K562 (cell line): ENCODE data around the gene PRDM16. TPM values are rescaled to one million over a fixed set of nuclear protein-coding genes. Genes with fewer than 3 reads are reported as not detected.

ENCODE experiments used
- ATAC-seq: fragments of 200-7000 bp; cut with Tn5 transposase; 3 replicates; pipeline ENCODE4 v1.9.1; 2020; ENCODE audit warnings: moderate library complexity
- BruUV-seq: library from RNA; stranded (reverse); fragments of 400-500 nt; replicated peaks from 2 replicates; lab custom pipeline; 2021; lab: Mats Ljungman, UMichigan
- CTCF ChIA-PET: fragments of 300-600 bp; formaldehyde crosslinking; extraction: SDS; loops from one replicate; lab custom pipeline; 2021; ENCODE audit warnings: low intra/inter-chr PET ratio; lab: Yijun Ruan, JAX
- POLR2A ChIA-PET: fragments of 300-600, 350-650 bp; sonication (Branson Sonifier 250); formaldehyde crosslinking; extraction: SDS; loops from one replicate; lab custom pipeline; 2021; ENCODE audit warnings: antibody characterized with exemption, inconsistent platforms; lab: Yijun Ruan, JAX
- DNase-seq, 4 experiments: peaks; one replicate each; pipeline versions ENCODE4 v3.0.0 to v3.0.0-alpha.2; 2011 to 2018; ENCODE audit warnings: low spot score in 3 of 4, mixed read lengths in 3 of 4; ENCODE audit errors: extremely low read depth in 1 of 4
- FAIRE-seq: peaks from 2 replicates; lab custom pipeline; 2011; peaks lifted over from hg19 to GRCh38; lab: Jason Lieb, UNC
- H2AFZ ChIP-seq: 2 replicates; pipeline ENCODE4 v1.6.0; 2011; ENCODE audit warnings: low read depth, low read length, control low read depth, inconsistent platforms
- H3K27ac ChIP-seq: fragments of 200-600 bp; 3 replicates; pipeline ENCODE4 v1.8.0; 2011; ENCODE audit warnings: low read depth, mild to moderate bottlenecking, control low read depth, inconsistent platforms, low read length, moderate library complexity, mixed read lengths; ENCODE audit errors: extremely low read depth
- H3K27me3 ChIP-seq, 2 experiments: fragments of 300-600 bp in 1 of 2; 2 replicates in 1 of 2; 3 replicates in 1 of 2; pipeline versions ENCODE4 v1.6.0 to v1.8.0; 2011; ENCODE audit warnings: inconsistent platforms in 2 of 2, low read length in 2 of 2, mild to moderate bottlenecking in 1 of 2, mixed read lengths in 1 of 2, moderate library complexity in 1 of 2; ENCODE audit not compliant: control insufficient read depth in 2 of 2, insufficient read depth in 2 of 2
- H3K36me3 ChIP-seq: fragments of 300-600 bp; 3 replicates; pipeline ENCODE4 v1.8.0; 2011; ENCODE audit warnings: mild to moderate bottlenecking, low read length, inconsistent platforms; ENCODE audit not compliant: control insufficient read depth, insufficient read depth
- H3K4me1 ChIP-seq, 2 experiments: fragments of 200-600 bp in 1 of 2; replicated peaks in 1 of 2; 2 replicates in 1 of 2; 3 replicates in 1 of 2; pipeline versions ENCODE4 v1.5.1 to v1.8.0; 2011; ENCODE audit warnings: inconsistent platforms in 2 of 2, low read length in 2 of 2, mild to moderate bottlenecking in 1 of 2, mixed read lengths in 1 of 2, moderate library complexity in 1 of 2; ENCODE audit not compliant: control insufficient read depth in 2 of 2, insufficient read depth in 2 of 2
- H3K4me2 ChIP-seq: 2 replicates; pipeline ENCODE4 v1.6.1; 2011; ENCODE audit warnings: low read length, control low read depth, inconsistent platforms, mixed read lengths; ENCODE audit not compliant: insufficient read depth
- H3K4me3 ChIP-seq: fragments of 200-600 bp; sonication (generic), shearing (Covaris generic); 2 replicates; pipeline ENCODE4 v1.5.1; 2016; ENCODE audit warnings: control low read depth, inconsistent platforms
- H3K79me2 ChIP-seq: fragments of 200-600 bp; 3 replicates; pipeline ENCODE4 v1.8.0; 2011; ENCODE audit warnings: low read length, inconsistent platforms; ENCODE audit not compliant: control insufficient read depth, insufficient read depth
- H3K9ac ChIP-seq, 2 experiments: 2 replicates each; pipeline versions ENCODE4 v1.6.0 to v1.6.1; 2011; ENCODE audit warnings: low read depth in 2 of 2, low read length in 2 of 2, control low read depth in 1 of 2, inconsistent platforms in 1 of 2, mild to moderate bottlenecking in 1 of 2, mixed read lengths in 1 of 2; ENCODE audit not compliant: insufficient read depth in 1 of 2
- H3K9me1 ChIP-seq: one replicate; pipeline ENCODE4 v1.6.0; 2011; ENCODE audit warnings: inconsistent platforms, mild to moderate bottlenecking, low read length, moderate library complexity; ENCODE audit not compliant: control insufficient read depth, insufficient read depth
- H3K9me3 ChIP-seq: replicated peaks from 2 replicates; pipeline ENCODE4 v1.5.1; 2011; ENCODE audit warnings: low read depth, low read length, inconsistent platforms; ENCODE audit not compliant: control insufficient read depth, insufficient read depth
- H4K20me1 ChIP-seq: replicated peaks from 2 replicates; pipeline ENCODE4 v1.6.1; 2011; ENCODE audit warnings: low read length, inconsistent platforms, mixed read lengths; ENCODE audit not compliant: control insufficient read depth, insufficient read depth
- BDP1 ChIP-seq: IDR thresholded peaks from 3 replicates; pipeline ENCODE4 v1.6.1; 2011; ENCODE audit not compliant: insufficient read length, insufficient read depth
- GTF3C2 ChIP-seq: IDR thresholded peaks from 3 replicates; pipeline ENCODE4 v1.6.1; 2011; ENCODE audit warnings: borderline replicate concordance, mild to moderate bottlenecking, moderate library complexity; ENCODE audit not compliant: insufficient read length; ENCODE audit errors: extremely low read depth
- ZNF551 ChIP-seq: fragments of 250-450 bp; sonication (Bioruptor Pico); IDR thresholded peaks from 2 replicates; pipeline ENCODE4 v1.5.0; 2021; ENCODE audit warnings: mild to moderate bottlenecking, moderate library complexity
- WGBS: fragments of 100-300 bp; shearing (Covaris generic); methylation state at CpG from one replicate; pipeline ENCODE4 v1.1.6; 2016; ENCODE audit warnings: low coverage, mixed read lengths; ENCODE audit not compliant: insufficient coverage; ENCODE audit errors: missing lambda C conversion rate; 5-methylcytosine and 5-hydroxymethylcytosine counted together
- in situ Hi-C: fragments of 300-500 bp; cut with MboI; formaldehyde crosslinking; loops from 4 replicates; pipeline ENCODE4 v1.15.0; 2018; ENCODE audit warnings: inconsistent platforms, mixed read lengths
- intact Hi-C: fragments of 100-400 bp; cut with micrococcal nuclease; formaldehyde crosslinking; loops from 2 replicates; pipeline ENCODE4 v1.14.2; 2022
- polyA plus RNA-seq, 8 experiments: library from polyadenylated mRNA; depleted of rRNA in 4 of 8; stranded (reverse) in 5 of 8; unstranded in 3 of 8; fragments of >200 nt; fragmentation: Nextera tagmentation in 2 of 8; fragmentation: Illumina TruSeq in 1 of 8; extraction: Ambion mirVana in 2 of 8; extraction: Trizol in 1 of 8; gene quantifications; 2 replicates each; pipeline versions ENCODE4 v1.2.1 to v1.2.3, GENCODE V29; 2011 to 2014; ENCODE audit warnings: inconsistent platforms in 1 of 8, missing spikeins in 1 of 8
- total RNA-seq, 7 experiments: library from RNA; depleted of rRNA in 6 of 7; stranded (reverse); fragments of >200 nt in 6 of 7; fragmentation: Illumina TruSeq in 2 of 7; extraction: Trizol in 2 of 7; gene quantifications; 2 replicates each; pipeline versions ENCODE4 v1.2.1 to v1.2.3, GENCODE V29; 2011 to 2021; ENCODE audit warnings: low replicate concordance in 1 of 7

Gene PRDM16
- total and polyA plus RNA-seq, 9 of the 15 experiments (the other 6 are each of a cell fraction or from before 2014, with no cell fraction given) = 0.10 to 0.27 TPM; not detected in 7

- Histone ChIP-seq H3K27me3 (peaks cover 54 to 91% of the 10 kb centered on the region in 2 experiments; a peak in 4 of 5 replicates), H3K9ac (no peak overlapping the region), H2AFZ (no peak overlapping the region), H4K20me1 (peaks cover 26% of the 10 kb centered on the region; the same call in 1 of the 2 replicates), H3K27ac (no peak overlapping the region), H3K79me2 (no peaks in the 10 kb centered on the region), H3K4me1 (peaks cover 0 to 3% of the 10 kb centered on the region in 2 experiments; a peak in 2 of 5 replicates), H3K9me3 (no peaks in the 10 kb centered on the region), H3K36me3 (no peaks in the 10 kb centered on the region), H3K9me1 (peaks cover 6% of the 10 kb centered on the region), H3K4me2 (no peak overlapping the region), H3K4me3 (no peak overlapping the region)
- TF ChIP-seq GTF3C2 = no peak
- TF ChIP-seq ZNF551 (CRISPR knock-in tag) = no peak
- TF ChIP-seq BDP1 = no peak
- FAIRE-seq (no peak), ATAC-seq (no peak), DNase-seq (no peak)
- intact Hi-C loops (no loop called here), in situ Hi-C loops (no loop called here)
- 22% methylated on average over 16 of the region's 19 CpGs for WGBS
- POLR2A ChIA-PET = interaction anchor here (1.3 kb wide), 1 partner anchor 13 kb away, joined by 4 read pairs; no protein-coding TSS in a partner anchor
- CTCF ChIA-PET = no interaction called here
- BruUV-seq = no TSS peak
These were observed 71.4 kb downstream of the PRDM16 start for GRCh38 chr1:3140437-3140836.
